ENCODE measurements around the gene PKP1.

Gene PKP1

GRCh38 chr1:201280884-201281283 lies 2.4 kb upstream of the PKP1 start:
- no peak for DNase-seq (ENCODE audit: extremely low read depth in 1 of 2, low read depth in 1 of 2)

GRCh38 chr1:201281573-201281972 lies 1.7 kb upstream of the PKP1 start:
- DNase-seq (ENCODE audit: extremely low read depth in 1 of 2, low read depth in 1 of 2) = no peak

DNA sequence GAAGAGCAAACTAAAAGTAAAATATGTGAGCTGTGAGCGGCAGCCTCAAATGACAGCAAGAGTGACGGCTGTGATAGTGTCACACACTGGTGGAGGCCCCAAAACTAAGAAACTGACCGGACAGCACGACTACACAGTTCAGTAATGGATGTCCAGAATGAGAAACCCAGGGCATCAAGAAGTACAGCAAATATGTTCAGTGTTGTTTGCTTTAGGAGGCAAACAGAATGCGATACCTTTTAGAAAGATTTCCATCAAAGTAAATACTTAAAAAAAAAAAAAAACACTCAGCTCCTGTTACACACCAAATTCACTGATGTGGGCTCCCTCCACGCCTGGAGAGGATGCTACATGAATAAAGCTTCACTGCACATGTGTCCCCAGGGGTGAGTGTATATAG lies 1.1 kb upstream of the PKP1 start:
- no peak for DNase-seq (ENCODE audit: extremely low read depth in 1 of 2, low read depth in 1 of 2)

DNA sequence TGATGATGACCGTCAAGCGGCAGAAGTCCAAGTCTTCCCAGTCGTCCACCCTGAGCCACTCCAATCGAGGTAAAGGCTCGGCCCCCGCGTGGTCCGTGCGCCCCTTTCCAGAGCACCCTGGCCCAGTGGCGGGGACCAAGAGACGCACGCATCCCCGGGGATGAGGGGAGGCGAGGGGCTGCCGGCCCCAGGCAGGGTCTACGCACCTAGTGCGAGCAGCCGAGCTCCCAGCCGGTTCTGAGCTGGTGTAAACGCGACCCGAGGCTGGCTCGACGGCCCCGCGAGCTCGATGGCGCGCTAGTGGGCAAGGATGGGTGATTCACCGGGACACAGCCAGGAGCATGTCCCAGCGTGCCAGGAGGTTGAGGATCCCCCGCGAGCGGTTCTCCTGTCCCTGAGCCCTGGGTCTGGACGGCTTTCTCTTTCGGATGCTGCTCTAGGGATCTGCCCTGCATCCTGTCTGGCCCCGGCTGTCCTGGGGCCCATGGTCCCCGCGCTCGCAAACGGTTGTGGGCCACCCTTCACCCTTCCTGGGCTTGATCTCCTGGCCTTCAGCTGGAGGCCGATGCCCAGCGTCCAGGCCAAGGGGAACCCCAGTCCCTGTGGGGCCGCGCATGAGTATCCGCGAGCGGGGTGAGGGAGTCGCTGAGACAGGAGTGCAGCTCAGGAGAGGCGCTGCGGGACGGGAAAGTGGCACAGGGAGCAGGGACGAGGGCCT lies 689 bp downstream of the PKP1 start:
- no peak for DNase-seq (ENCODE audit: extremely low read depth in 1 of 2, low read depth in 1 of 2)

DNA sequence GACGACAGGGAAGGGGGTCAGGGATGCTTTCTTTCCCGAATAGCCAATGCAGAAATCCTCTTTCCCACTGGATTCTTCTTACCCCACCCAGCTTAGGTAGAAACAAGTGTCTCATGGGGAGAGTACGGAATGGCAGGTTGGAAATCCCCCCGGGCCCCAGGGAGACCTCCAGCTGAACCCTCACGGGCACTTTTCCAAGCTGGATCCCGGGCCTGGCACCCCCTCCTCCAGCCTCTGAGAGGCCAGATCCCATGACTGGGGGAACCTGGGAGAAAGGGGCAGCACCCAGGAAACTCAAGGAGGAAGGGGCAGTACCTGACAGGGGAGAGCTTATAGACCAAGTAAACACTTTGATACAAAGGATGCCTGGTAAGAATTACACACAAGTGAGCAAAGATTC lies 1.3 kb downstream of the PKP1 start:
- DNase-seq (ENCODE audit: extremely low read depth in 1 of 2, low read depth in 1 of 2) = no peak

- DNase-seq (ENCODE audit: extremely low read depth in 1 of 2, low read depth in 1 of 2) = no peak
Observed at GRCh38 chr1:201285846-201286245, 2.5 kb downstream of the PKP1 start.

- no peak for DNase-seq (ENCODE audit: extremely low read depth in 1 of 2, low read depth in 1 of 2)
Observed at GRCh38 chr1:201286445-201286844, 3.1 kb downstream of the PKP1 start.

DNA sequence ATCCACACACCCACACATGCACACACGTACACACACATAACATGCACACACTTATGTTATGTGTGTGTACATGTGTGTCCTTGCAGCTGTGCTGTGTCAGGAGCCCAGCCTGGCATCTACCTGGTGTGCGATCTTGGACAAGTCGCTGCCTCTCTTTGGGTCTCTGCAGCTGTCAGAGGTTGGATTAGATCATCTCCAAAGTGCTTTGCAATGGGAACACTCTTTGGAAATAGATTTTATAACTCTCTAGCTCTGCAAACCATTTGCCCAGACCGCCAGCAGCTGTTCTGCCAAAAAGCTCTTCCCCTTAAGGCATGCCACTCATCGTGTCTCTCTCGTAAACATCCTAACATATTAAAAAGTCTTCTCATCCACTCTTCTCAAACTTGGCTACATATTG lies 4.7 kb downstream of the PKP1 start:
- DNase-seq (ENCODE audit: extremely low read depth in 1 of 2, low read depth in 1 of 2) = no peak

GRCh38 chr1:201288765-201289164 lies 5.5 kb downstream of the PKP1 start:
- DNase-seq (ENCODE audit: extremely low read depth in 1 of 2, low read depth in 1 of 2) = no peak

- DNase-seq (ENCODE audit: extremely low read depth in 1 of 2, low read depth in 1 of 2) = no peak
Observed at GRCh38 chr1:201290551-201290950, 7.2 kb downstream of the PKP1 start.

- DNase-seq (ENCODE audit: extremely low read depth in 1 of 2, low read depth in 1 of 2) = no peak
Observed at GRCh38 chr1:201291916-201292315, 8.6 kb downstream of the PKP1 start.

GRCh38 chr1:201294876-201295275 lies 11.6 kb downstream of the PKP1 start:
- no peak for DNase-seq (ENCODE audit: extremely low read depth in 1 of 2, low read depth in 1 of 2)

- no peak for DNase-seq (ENCODE audit: extremely low read depth in 1 of 2, low read depth in 1 of 2)
Observed at GRCh38 chr1:201295346-201295745, 12.0 kb downstream of the PKP1 start.

- no peak for DNase-seq (ENCODE audit: extremely low read depth in 1 of 2, low read depth in 1 of 2)
Observed at GRCh38 chr1:201295861-201296260, 12.6 kb downstream of the PKP1 start.

- DNase-seq (ENCODE audit: extremely low read depth in 1 of 2, low read depth in 1 of 2) = no peak
Observed at GRCh38 chr1:201296352-201296751, 13.0 kb downstream of the PKP1 start.

GRCh38 chr1:201298396-201299381 lies 15.4 kb downstream of the PKP1 start:
- DNase-seq (ENCODE audit: extremely low read depth in 1 of 2, low read depth in 1 of 2) = no peak

DNA sequence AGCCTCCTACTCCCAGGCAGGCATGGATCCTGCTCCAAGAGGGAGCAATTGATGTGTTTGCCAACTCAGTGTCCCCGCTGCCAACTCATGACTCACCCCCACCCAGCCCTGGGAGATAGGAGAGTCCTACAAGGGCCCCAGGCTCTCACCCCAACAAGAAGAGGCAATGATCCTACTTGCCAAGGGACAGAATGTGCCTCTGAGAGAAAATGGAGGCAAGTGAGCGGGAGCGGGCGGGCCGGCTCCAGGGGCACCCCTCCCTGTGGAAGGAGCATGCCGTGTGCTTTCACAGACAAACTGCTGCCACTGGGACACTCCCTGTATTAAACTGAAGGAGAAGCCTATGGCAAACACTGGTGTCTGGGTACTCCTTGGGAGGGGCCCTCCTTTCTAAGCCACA lies 16.7 kb downstream of the PKP1 start:
- no peak for DNase-seq (ENCODE audit: extremely low read depth in 1 of 2, low read depth in 1 of 2)

GRCh38 chr1:201300641-201301040 lies 17.3 kb downstream of the PKP1 start:
- DNase-seq (ENCODE audit: extremely low read depth in 1 of 2, low read depth in 1 of 2) = no peak

DNA sequence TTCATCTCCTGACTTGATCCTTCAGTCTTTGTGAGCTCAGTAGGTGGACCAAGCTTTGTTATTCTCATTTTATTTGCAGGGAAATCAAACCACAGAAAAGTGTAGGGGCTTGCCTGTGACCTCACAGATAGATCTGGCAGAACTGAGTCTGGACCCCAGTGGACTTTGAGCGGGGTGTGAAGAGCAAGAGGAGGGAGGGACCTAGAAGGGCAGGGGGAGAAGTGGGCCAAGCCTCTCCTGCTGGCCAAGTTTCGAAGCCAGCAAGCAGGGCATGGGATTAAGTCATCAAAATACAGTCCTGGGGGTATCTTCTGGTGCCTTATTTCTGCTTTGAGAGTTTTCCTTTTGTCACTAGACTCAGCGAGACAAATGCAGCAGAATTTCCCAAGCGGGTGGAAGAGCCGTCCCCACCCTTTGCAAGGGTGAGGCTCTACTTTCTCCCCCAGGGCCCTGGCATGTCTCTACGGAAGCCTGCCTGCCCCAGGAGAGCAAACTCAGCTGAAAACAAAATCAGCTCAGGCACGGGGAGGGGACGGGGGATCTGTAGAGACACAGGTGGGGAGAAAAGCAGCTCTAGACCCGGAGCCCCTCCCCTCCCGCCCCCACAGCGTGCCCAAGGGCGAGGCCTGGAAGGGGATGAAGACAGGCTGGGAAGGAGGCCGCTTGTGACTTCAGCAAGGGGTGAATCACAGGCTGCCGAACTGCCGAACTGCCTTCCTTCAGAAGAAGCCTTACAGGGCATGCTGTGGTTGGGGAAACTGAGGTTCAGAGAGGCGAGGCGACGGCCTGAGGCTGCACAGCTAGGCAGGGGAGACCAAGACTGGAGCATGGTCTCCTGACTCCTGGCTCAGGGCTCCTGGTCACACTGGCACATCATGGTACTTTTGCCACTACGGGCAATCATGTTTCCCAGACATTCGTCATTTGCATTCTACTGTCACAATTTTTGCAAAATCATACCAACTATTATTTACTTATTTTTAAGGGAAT lies 19.2 kb downstream of the PKP1 start:
- no peak for DNase-seq (ENCODE audit: extremely low read depth in 1 of 2, low read depth in 1 of 2)

- DNase-seq (ENCODE audit: extremely low read depth in 1 of 2, low read depth in 1 of 2) = no peak
Observed at GRCh38 chr1:201304126-201304525, 20.8 kb downstream of the PKP1 start.

DNA sequence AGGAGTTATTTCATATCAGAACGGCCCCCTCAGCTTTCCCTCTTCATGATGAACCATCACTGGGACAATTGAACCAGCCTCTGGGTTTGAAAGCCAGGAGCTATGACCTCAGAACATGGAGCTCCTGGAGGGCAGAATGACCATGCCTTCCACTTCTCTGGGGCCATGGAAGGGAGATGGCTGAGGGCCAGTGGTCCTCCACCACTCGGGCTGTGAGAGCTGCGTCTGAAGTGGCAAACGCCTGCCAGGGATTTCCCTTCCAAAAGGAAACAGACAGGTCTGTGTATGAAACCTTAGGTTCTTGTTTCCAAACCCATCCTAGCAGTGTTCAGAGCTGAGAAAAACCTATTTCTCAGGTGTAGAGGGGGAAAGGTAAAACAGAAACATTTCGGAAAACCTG lies 22.5 kb downstream of the PKP1 start:
- no peak for DNase-seq (ENCODE audit: extremely low read depth in 1 of 2, low read depth in 1 of 2)

All from stimulated activated CD8-positive, alpha-beta memory T cell treated with anti-CD3 and anti-CD28 coated beads, Interleukin-7, amount 100 ng/mL, for 48 hours (primary cell).